ENCODE results near the gene COL8A1.

COL8A1 gene

GRCh38 chr3:99758502-99759177 is 120.2 kb downstream of the COL8A1 start:
- H3K4me3 Mint-ChIP-seq, result no peak overlapping the region
- H3K27ac Mint-ChIP-seq, result no peak overlapping the region
- H3K4me1 Mint-ChIP-seq, result no peaks in the 10 kb centered on the region
- DNase-seq (no peak), ATAC-seq (replicated peaks) (no peak)
- no peaks in the 10 kb centered on the region for H3K36me3 Mint-ChIP-seq
- H3K27me3 Mint-ChIP-seq, result peaks cover 13 to 18% of the 10 kb centered on the region in 2 donors
- H3K9me3 Mint-ChIP-seq, result no peaks in the 10 kb centered on the region

- H3K27me3 Mint-ChIP-seq, result peaks cover 13 to 18% of the 10 kb centered on the region in 2 donors
- no peaks in the 10 kb centered on the region for H3K9me3 Mint-ChIP-seq
- H3K4me3 Mint-ChIP-seq, result no peak overlapping the region
- DNase-seq (no peak), ATAC-seq (replicated peaks) (no peak)
- no peak overlapping the region for H3K27ac Mint-ChIP-seq
- H3K4me1 Mint-ChIP-seq, result no peaks in the 10 kb centered on the region
- H3K36me3 Mint-ChIP-seq, result no peaks in the 10 kb centered on the region
These were observed 121.6 kb downstream of the COL8A1 start for GRCh38 chr3:99760031-99760430.

- DNase-seq, result no peak
- Mint-ChIP-seq H3K9me3 (no peaks in the 10 kb centered on the region), H3K36me3 (no peaks in the 10 kb centered on the region), H3K27me3 (peaks cover 10 to 14% of the 10 kb centered on the region in 2 donors), H3K4me1 (no peaks in the 10 kb centered on the region), H3K27ac (no peak overlapping the region), H3K4me3 (no peak overlapping the region)
- ATAC-seq (replicated peaks), result no peak
These were observed 122.2 kb downstream of the COL8A1 start for GRCh38 chr3:99760629-99761028.

- Mint-ChIP-seq H3K27ac (no peak overlapping the region), H3K36me3 (no peaks in the 10 kb centered on the region), H3K27me3 (peaks cover 9 to 12% of the 10 kb centered on the region in 2 donors), H3K9me3 (no peaks in the 10 kb centered on the region), H3K4me3 (no peak overlapping the region), H3K4me1 (no peaks in the 10 kb centered on the region)
- DNase-seq (no peak), ATAC-seq (replicated peaks) (no peak)
These were observed 123.2 kb downstream of the COL8A1 start for GRCh38 chr3:99761415-99762165.

- no peaks in the 10 kb centered on the region for H3K36me3 Mint-ChIP-seq
- H3K27ac Mint-ChIP-seq, result no peak overlapping the region
- ATAC-seq (replicated peaks), result no peak
These were observed 124.5 kb downstream of the COL8A1 start for GRCh38 chr3:99762901-99763300.

GRCh38 chr3:99764377-99764776 is 126.0 kb downstream of the COL8A1 start:
- H3K27me3 Mint-ChIP-seq, result peaks cover 4 to 19% of the 10 kb centered on the region in 2 donors
- DNase-seq, result no peak
- H3K9me3 Mint-ChIP-seq, result no peaks in the 10 kb centered on the region
- ATAC-seq (replicated peaks), result no peak
- H3K4me3 Mint-ChIP-seq, result no peak overlapping the region
- no peak overlapping the region for H3K27ac Mint-ChIP-seq
- H3K36me3 Mint-ChIP-seq, result no peaks in the 10 kb centered on the region
- H3K4me1 Mint-ChIP-seq, result no peaks in the 10 kb centered on the region

More at GRCh38 chr3:99762901-99763300, 124.5 kb downstream of the COL8A1 start:
- DNase-seq, result no peak
- Mint-ChIP-seq H3K4me3 (no peak overlapping the region), H3K4me1 (no peaks in the 10 kb centered on the region), H3K27me3 (peaks cover 9 to 23% of the 10 kb centered on the region in 2 donors), H3K9me3 (no peaks in the 10 kb centered on the region)

GRCh38 chr3:99765042-99765942 is 126.9 kb downstream of the COL8A1 start:
- H3K4me3 Mint-ChIP-seq, result no peak overlapping the region

GRCh38 chr3:99767291-99767690 is 128.9 kb downstream of the COL8A1 start:
- Mint-ChIP-seq H3K4me1 (no peaks in the 10 kb centered on the region), H3K36me3 (no peaks in the 10 kb centered on the region), H3K9me3 (no peaks in the 10 kb centered on the region), H3K4me3 (no peak overlapping the region), H3K27me3 (peaks cover 7 to 15% of the 10 kb centered on the region in 2 donors), H3K27ac (no peak overlapping the region)
- DNase-seq (no peak), ATAC-seq (replicated peaks) (no peak)

More at GRCh38 chr3:99765042-99765942, 126.9 kb downstream of the COL8A1 start:
- no peak for DNase-seq
- no peak for ATAC-seq (replicated peaks)
- Mint-ChIP-seq H3K9me3 (no peaks in the 10 kb centered on the region), H3K27me3 (peaks cover 4 to 18% of the 10 kb centered on the region in 2 donors), H3K27ac (no peak overlapping the region), H3K4me1 (no peaks in the 10 kb centered on the region), H3K36me3 (no peaks in the 10 kb centered on the region)

- DNase-seq (no peak), ATAC-seq (replicated peaks) (no peak)
- Mint-ChIP-seq H3K27me3 (peaks cover 4 to 11% of the 10 kb centered on the region in 2 donors), H3K27ac (no peak overlapping the region), H3K4me3 (no peak overlapping the region), H3K4me1 (no peaks in the 10 kb centered on the region), H3K9me3 (no peaks in the 10 kb centered on the region), H3K36me3 (no peaks in the 10 kb centered on the region)
These were observed 129.7 kb downstream of the COL8A1 start for GRCh38 chr3:99768126-99768525.

GRCh38 chr3:99768808-99769501 is 130.6 kb downstream of the COL8A1 start:
- Mint-ChIP-seq H3K4me3 (no peak overlapping the region), H3K36me3 (no peaks in the 10 kb centered on the region), H3K4me1 (no peaks in the 10 kb centered on the region), H3K9me3 (no peaks in the 10 kb centered on the region), H3K27ac (no peak overlapping the region), H3K27me3 (peaks cover 4 to 11% of the 10 kb centered on the region in 2 donors)
- ATAC-seq (replicated peaks) (no peak), DNase-seq (no peak)

- Mint-ChIP-seq H3K4me1 (no peaks in the 10 kb centered on the region), H3K4me3 (no peak overlapping the region), H3K27me3 (peaks cover 4 to 7% of the 10 kb centered on the region in 2 donors), H3K36me3 (no peaks in the 10 kb centered on the region), H3K9me3 (no peaks in the 10 kb centered on the region), H3K27ac (no peak overlapping the region)
- no peak for DNase-seq
- no peak for ATAC-seq (replicated peaks)
These were observed 133.8 kb downstream of the COL8A1 start for GRCh38 chr3:99772171-99772570.

- H3K27me3 Mint-ChIP-seq, result peaks cover 2 to 5% of the 10 kb centered on the region in 2 donors
- H3K9me3 Mint-ChIP-seq, result no peaks in the 10 kb centered on the region
- H3K27ac Mint-ChIP-seq, result no peak overlapping the region
- no peaks in the 10 kb centered on the region for H3K36me3 Mint-ChIP-seq
- no peaks in the 10 kb centered on the region for H3K4me1 Mint-ChIP-seq
- ATAC-seq (replicated peaks) (no peak), DNase-seq (no peak)
- no peak overlapping the region for H3K4me3 Mint-ChIP-seq
These were observed 134.3 kb downstream of the COL8A1 start for GRCh38 chr3:99772671-99773070.

GRCh38 chr3:99774467-99774866 is 136.1 kb downstream of the COL8A1 start:
- no peaks in the 10 kb centered on the region for H3K4me1 Mint-ChIP-seq
- H3K4me3 Mint-ChIP-seq, result no peak overlapping the region
- DNase-seq (no peak), ATAC-seq (replicated peaks) (peak; percentile 44 to 68)
- H3K9me3 Mint-ChIP-seq, result no peaks in the 10 kb centered on the region
- H3K27me3 Mint-ChIP-seq, result peaks cover 0 to 11% of the 10 kb centered on the region in 2 donors
- no peak overlapping the region for H3K27ac Mint-ChIP-seq
- H3K36me3 Mint-ChIP-seq, result no peaks in the 10 kb centered on the region

All from stimulated activated naive B cell treated with anti-CD40 and anti-IgM and Interleukin-4, amounts not matched to agents 10 μg/mL and 1 μg/mL and 100 μg/mL, for 72 hours (primary cell).